GM10248 (cell line): ENCODE results near the gene MPC1L.
A peak's percentile ranks its signal among the peaks of the same experiment; 100 is the strongest.

Experiments used
- CTCF ChIA-PET: fragments of 300-600 bp; sonication (Branson Sonifier 250); formaldehyde crosslinking; extraction: SDS; loops from one replicate; lab custom pipeline; 2021; ENCODE audit warnings: antibody characterized with exemption; lab: Yijun Ruan, JAX
- POLR2A ChIA-PET: fragments of 350-650 bp; sonication (Branson Sonifier 250); formaldehyde crosslinking; extraction: SDS; loops from one replicate; lab custom pipeline; 2020; ENCODE audit warnings: antibody characterized with exemption; lab: Yijun Ruan, JAX
- DNase-seq: peaks from one replicate; pipeline ENCODE4 v3.0.0; 2012; ENCODE audit errors: extremely low spot score
- TF ChIP-seq, protein P1 (sequence below): IDR thresholded peaks from 2 replicates; pipeline ENCODE4 v1.5.1; 2012; ENCODE audit warnings: mild to moderate bottlenecking, low read depth; ENCODE audit errors: extremely low read depth, missing control alignments, control extremely low read depth

Gene MPC1L

DNA sequence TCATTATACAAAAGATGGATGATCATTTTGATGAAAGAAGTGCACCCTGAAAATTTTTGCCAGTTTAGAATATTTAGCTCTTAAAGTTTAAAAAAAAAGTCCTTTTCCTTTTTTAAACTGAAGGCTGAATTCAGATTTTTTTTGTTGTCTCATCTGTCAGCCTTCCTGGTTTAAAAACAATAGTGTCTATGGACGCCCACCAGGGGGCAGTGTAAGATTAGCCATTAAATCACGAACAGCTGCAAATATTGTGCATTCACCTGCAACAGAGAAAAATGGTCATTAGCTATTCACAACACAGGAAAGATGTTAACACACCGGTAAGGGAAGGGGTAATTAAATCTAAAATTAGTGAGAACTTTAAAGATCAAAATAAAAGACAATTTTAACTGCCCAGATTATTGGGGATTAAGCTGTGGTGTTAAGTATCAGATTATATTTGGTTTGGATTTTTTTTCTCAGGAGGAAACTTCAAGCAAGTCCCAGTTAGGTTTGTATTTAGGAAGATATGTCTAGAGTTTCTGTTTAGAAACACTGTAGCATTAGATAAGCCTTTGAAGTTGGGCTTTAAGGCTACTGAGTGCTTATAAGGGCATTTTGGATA is 28.5 kb downstream of the MPC1L start:
- CTCF ChIA-PET, result interaction anchor here (0.7 to 3.1 kb wide), 26 partner anchors 9 to 601 kb away, joined by 3 to 24 read pairs (median 4); partner anchors contain the start of gene MED14

DNA sequence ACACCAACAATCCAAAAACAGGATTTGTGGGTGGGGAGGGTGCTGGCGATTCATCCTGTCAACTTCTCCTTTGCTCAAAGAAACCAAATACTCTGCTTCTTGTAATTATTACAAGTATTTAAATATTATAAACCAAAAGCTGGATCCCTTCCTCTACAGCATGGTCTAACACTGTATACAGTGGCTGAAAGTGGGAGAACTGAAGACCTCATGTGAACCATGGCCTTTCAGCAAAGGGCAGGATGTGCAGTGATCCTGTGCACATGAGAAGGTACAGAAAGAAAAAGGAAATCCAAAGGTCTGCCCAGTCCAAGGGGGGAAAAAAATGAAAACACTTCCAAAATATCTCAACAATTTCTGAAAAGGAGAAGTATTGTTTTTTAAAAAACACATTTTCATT is 29.4 kb downstream of the MPC1L start:
- CTCF ChIA-PET, result interaction anchor here (0.7 to 3.1 kb wide), 12 partner anchors 8 to 600 kb away, joined by 3 to 24 read pairs (median 7); no protein-coding TSS in a partner anchor
- POLR2A ChIA-PET, result no interaction called here
- no peak for DNase-seq
- TF ChIP-seq, protein P1, sequence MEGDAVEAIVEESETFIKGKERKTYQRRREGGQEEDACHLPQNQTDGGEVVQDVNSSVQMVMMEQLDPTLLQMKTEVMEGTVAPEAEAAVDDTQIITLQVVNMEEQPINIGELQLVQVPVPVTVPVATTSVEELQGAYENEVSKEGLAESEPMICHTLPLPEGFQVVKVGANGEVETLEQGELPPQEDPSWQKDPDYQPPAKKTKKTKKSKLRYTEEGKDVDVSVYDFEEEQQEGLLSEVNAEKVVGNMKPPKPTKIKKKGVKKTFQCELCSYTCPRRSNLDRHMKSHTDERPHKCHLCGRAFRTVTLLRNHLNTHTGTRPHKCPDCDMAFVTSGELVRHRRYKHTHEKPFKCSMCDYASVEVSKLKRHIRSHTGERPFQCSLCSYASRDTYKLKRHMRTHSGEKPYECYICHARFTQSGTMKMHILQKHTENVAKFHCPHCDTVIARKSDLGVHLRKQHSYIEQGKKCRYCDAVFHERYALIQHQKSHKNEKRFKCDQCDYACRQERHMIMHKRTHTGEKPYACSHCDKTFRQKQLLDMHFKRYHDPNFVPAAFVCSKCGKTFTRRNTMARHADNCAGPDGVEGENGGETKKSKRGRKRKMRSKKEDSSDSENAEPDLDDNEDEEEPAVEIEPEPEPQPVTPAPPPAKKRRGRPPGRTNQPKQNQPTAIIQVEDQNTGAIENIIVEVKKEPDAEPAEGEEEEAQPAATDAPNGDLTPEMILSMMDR, result no peak

More for the DNA sequence above, 28.5 kb downstream of the MPC1L start:
- TF ChIP-seq, protein P1, result peak; percentile 55
- peak; percentile 29 for DNase-seq
- POLR2A ChIA-PET, result no interaction called here

DNA sequence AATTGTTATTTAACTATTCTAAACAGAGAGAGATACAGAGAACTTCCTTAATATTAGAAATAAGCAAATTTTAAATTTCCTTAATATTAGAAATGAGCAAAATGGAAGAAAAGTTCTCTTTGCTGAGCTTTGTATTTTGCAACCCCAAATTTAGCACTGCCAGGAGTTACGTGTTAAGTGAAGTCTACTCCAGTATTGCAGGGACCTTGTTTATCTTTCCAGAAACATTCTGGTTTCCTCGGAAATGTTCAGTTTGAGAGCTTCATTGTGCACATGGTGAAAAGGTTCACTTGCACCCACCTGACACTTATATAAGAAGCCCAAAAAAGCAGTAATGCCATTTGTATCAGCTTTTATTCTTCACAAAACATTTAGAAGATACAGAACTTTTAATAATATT is 30.3 kb downstream of the MPC1L start:
- TF ChIP-seq, protein P1, result no peak
- no peak for DNase-seq
- POLR2A ChIA-PET, result no interaction called here
- CTCF ChIA-PET, result interaction anchor here (1.1 to 3.1 kb wide), 4 partner anchors 110 to 485 kb away, joined by 3 to 24 read pairs (median 10); no protein-coding TSS in a partner anchor

DNA sequence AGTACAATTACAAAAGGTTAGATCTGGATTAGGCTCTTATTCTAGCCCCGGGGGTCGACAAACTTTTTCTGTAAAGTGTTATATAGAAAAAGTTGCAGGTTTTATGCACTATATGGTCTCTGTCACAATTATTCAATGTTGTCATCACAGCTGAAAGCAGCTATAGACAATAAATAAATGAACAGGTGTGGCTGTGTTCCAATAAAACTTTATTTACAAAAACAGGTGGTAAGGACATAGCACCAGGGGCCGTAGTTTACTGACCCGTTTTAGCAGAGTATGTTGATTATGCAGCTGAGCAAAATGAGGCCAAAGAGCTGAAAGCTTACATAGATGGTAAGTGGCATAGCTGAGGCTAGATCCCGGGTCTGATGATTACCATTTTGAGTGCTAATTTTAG is 37.2 kb downstream of the MPC1L start:
- CTCF ChIA-PET, result interaction anchor here (1.0 kb wide), 1 partner anchor 9 kb away, joined by 7 read pairs; no protein-coding TSS in a partner anchor
- TF ChIP-seq, protein P1, result no peak
- POLR2A ChIA-PET, result no interaction called here

DNA sequence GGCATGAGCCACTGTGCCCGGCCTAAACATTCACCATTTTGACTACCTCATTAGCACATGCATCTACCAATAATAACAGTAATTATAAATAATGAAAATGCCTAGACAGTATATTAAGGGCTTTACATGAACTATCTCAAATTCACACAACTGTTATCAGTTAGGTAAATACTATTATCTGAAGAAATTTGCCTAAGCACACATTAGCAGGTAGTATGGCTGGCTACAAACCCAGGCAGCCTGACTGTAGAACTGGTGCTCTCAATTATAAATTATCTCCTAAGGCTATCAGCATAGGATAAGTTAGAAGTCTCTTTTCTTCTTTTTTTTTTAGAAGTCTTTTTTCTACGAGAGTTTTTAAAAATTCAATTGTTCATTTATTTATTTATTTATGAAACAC is 38.3 kb downstream of the MPC1L start:
- ChIA-PET CTCF (interaction anchor here (0.9 kb wide), 1 partner anchor 10 kb away, joined by 3 read pairs; no protein-coding TSS in a partner anchor), POLR2A (no interaction called here)

More for the DNA sequence above, 37.2 kb downstream of the MPC1L start:
- DNase-seq, result no peak

DNA sequence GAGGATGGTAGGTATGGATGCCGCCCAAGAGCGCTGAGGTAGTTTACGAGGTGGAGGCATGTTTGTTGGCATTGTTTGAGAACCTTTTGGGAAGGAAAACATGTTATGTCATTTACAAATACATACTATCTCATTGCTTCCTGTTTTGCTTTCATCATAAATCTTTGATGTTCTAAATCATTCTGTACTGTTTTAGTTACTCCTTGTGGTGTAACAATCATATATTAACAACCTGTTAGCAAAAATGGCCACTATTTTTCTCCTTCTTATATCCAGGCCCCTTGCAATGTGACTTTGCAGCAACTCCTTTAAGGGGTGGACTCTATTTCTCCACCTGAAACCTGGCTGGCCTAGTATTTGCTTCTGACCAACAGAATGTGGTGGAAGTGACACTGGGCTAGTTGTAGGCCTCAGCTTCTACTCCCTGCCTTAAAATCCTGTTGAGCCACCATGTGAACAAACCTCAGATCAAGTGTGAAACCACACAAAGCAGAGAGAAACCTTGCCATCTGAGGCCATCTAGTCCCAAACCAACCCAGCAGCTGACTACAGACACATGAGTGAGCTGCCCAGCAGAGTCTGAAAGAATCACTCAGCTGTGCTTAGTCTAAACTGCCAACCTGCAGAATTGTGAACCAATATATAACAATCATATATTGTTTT is 40.0 kb downstream of the MPC1L start:
- CTCF ChIA-PET, result interaction anchor here (0.9 to 2.2 kb wide), 2 partner anchors 12 to 18 kb away, joined by 3 to 7 read pairs; no protein-coding TSS in a partner anchor
- TF ChIP-seq, protein P1, result no peak
- POLR2A ChIA-PET, result no interaction called here
- DNase-seq, result no peak

More for the DNA sequence above, 38.3 kb downstream of the MPC1L start:
- no peak for DNase-seq
- TF ChIP-seq, protein P1, result no peak
